HL-60 (cell line): Measurements from ENCODE around the gene PSAP.

Source experiments
- GABPA ChIP-seq: IDR thresholded peaks from 2 replicates; pipeline ENCODE4 v1.6.1; 2012; ENCODE audit warnings: low read depth
- POLR2AphosphoS5 ChIP-seq: IDR thresholded peaks from 2 replicates; pipeline ENCODE4 v1.6.1; 2012; ENCODE audit warnings: low read depth
- REST ChIP-seq: IDR thresholded peaks from 2 replicates; pipeline ENCODE4 v1.6.1; 2012; ENCODE audit warnings: low read depth; ENCODE audit not compliant: insufficient replicate concordance
- SPI1 ChIP-seq: IDR thresholded peaks from 2 replicates; pipeline ENCODE4 v1.6.1; 2012; ENCODE audit warnings: low read depth, mild to moderate bottlenecking, borderline replicate concordance
- TF ChIP-seq, protein P1 (sequence below): IDR thresholded peaks from one replicate; pipeline ENCODE4 v1.5.1; 2011; ENCODE audit warnings: low read length, control low read depth, inconsistent platforms; ENCODE audit not compliant: insufficient read depth

- no peak for TF ChIP-seq POLR2AphosphoS5
- no peak for TF ChIP-seq GABPA
- TF ChIP-seq, protein P1, sequence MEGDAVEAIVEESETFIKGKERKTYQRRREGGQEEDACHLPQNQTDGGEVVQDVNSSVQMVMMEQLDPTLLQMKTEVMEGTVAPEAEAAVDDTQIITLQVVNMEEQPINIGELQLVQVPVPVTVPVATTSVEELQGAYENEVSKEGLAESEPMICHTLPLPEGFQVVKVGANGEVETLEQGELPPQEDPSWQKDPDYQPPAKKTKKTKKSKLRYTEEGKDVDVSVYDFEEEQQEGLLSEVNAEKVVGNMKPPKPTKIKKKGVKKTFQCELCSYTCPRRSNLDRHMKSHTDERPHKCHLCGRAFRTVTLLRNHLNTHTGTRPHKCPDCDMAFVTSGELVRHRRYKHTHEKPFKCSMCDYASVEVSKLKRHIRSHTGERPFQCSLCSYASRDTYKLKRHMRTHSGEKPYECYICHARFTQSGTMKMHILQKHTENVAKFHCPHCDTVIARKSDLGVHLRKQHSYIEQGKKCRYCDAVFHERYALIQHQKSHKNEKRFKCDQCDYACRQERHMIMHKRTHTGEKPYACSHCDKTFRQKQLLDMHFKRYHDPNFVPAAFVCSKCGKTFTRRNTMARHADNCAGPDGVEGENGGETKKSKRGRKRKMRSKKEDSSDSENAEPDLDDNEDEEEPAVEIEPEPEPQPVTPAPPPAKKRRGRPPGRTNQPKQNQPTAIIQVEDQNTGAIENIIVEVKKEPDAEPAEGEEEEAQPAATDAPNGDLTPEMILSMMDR = no peak
- no peak for TF ChIP-seq SPI1
- TF ChIP-seq REST = no peak
Measured at GRCh38 chr10:71844695-71845094, 6.4 kb downstream of the PSAP start.
